ENCODE results near the gene SAMD4B.

Gene SAMD4B

GRCh38 chr19:39380521-39381502 is 38.6 kb downstream of the SAMD4B start:
- Histone ChIP-seq H3K36me3 (ENCODE audit: control insufficient read depth, insufficient read depth, low read length) (peaks cover 67% of the 10 kb centered on the region), H3K4me1 (ENCODE audit: control insufficient read depth, insufficient read depth, low read length) (no peaks in the 10 kb centered on the region), H3K27ac (ENCODE audit: insufficient read depth, low read depth, low read length, poor library complexity, severe bottlenecking) (no peak overlapping the region), H3K9me3 (ENCODE audit: control insufficient read depth, low read length) (no peaks in the 10 kb centered on the region), H3K4me3 (ENCODE audit: insufficient read depth, low read depth, low read length) (no peak overlapping the region), H3K27me3 (ENCODE audit: control insufficient read depth, insufficient read depth, low read length, poor library complexity, severe bottlenecking) (no peaks in the 10 kb centered on the region)
- 94 to 96% methylated on average over 17 of the region's 17 CpGs for WGBS, 2 experiments

- Histone ChIP-seq H3K4me3 (ENCODE audit: insufficient read depth, low read depth, low read length) (no peak overlapping the region), H3K4me1 (ENCODE audit: control insufficient read depth, insufficient read depth, low read length) (no peaks in the 10 kb centered on the region), H3K9me3 (ENCODE audit: control insufficient read depth, low read length) (no peaks in the 10 kb centered on the region), H3K27me3 (ENCODE audit: control insufficient read depth, insufficient read depth, low read length, poor library complexity, severe bottlenecking) (no peaks in the 10 kb centered on the region), H3K36me3 (ENCODE audit: control insufficient read depth, insufficient read depth, low read length) (peaks cover 61% of the 10 kb centered on the region), H3K27ac (ENCODE audit: insufficient read depth, low read depth, low read length, poor library complexity, severe bottlenecking) (no peak overlapping the region)
- WGBS, 2 experiments, result 93 to 94% methylated on average over 10 of the region's 10 CpGs
Measured at GRCh38 chr19:39381910-39382611, 39.8 kb downstream of the SAMD4B start.

GRCh38 chr19:39382991-39383828 is 41.0 kb downstream of the SAMD4B start:
- Histone ChIP-seq H3K27ac (ENCODE audit: insufficient read depth, low read depth, low read length, poor library complexity, severe bottlenecking) (no peak overlapping the region), H3K27me3 (ENCODE audit: control insufficient read depth, insufficient read depth, low read length, poor library complexity, severe bottlenecking) (no peaks in the 10 kb centered on the region), H3K4me1 (ENCODE audit: control insufficient read depth, insufficient read depth, low read length) (no peaks in the 10 kb centered on the region), H3K4me3 (ENCODE audit: insufficient read depth, low read depth, low read length) (no peak overlapping the region), H3K9me3 (ENCODE audit: control insufficient read depth, low read length) (no peaks in the 10 kb centered on the region), H3K36me3 (ENCODE audit: control insufficient read depth, insufficient read depth, low read length) (peaks cover 56% of the 10 kb centered on the region)
- WGBS, 2 experiments, result 92 to 93% methylated on average over 18 of the region's 18 CpGs

- no peak overlapping the region for H3K27ac ChIP-seq (ENCODE audit: insufficient read depth, low read depth, low read length, poor library complexity, severe bottlenecking)
- peaks cover 53% of the 10 kb centered on the region for H3K36me3 ChIP-seq (ENCODE audit: control insufficient read depth, insufficient read depth, low read length)
- no peaks in the 10 kb centered on the region for H3K4me1 ChIP-seq (ENCODE audit: control insufficient read depth, insufficient read depth, low read length)
- WGBS, 2 experiments, result 78 to 88% methylated on average over 9 of the region's 9 CpGs
- no peaks in the 10 kb centered on the region for H3K27me3 ChIP-seq (ENCODE audit: control insufficient read depth, insufficient read depth, low read length, poor library complexity, severe bottlenecking)
- H3K4me3 ChIP-seq (ENCODE audit: insufficient read depth, low read depth, low read length), result no peak overlapping the region
- H3K9me3 ChIP-seq (ENCODE audit: control insufficient read depth, low read length), result no peaks in the 10 kb centered on the region
Measured at GRCh38 chr19:39384839-39385568, 42.8 kb downstream of the SAMD4B start.

GRCh38 chr19:39385629-39386411 is 43.6 kb downstream of the SAMD4B start:
- Histone ChIP-seq H3K4me3 (ENCODE audit: insufficient read depth, low read depth, low read length) (no peak overlapping the region), H3K27ac (ENCODE audit: insufficient read depth, low read depth, low read length, poor library complexity, severe bottlenecking) (no peak overlapping the region), H3K9me3 (ENCODE audit: control insufficient read depth, low read length) (no peaks in the 10 kb centered on the region), H3K4me1 (ENCODE audit: control insufficient read depth, insufficient read depth, low read length) (no peaks in the 10 kb centered on the region), H3K36me3 (ENCODE audit: control insufficient read depth, insufficient read depth, low read length) (peaks cover 46% of the 10 kb centered on the region), H3K27me3 (ENCODE audit: control insufficient read depth, insufficient read depth, low read length, poor library complexity, severe bottlenecking) (no peaks in the 10 kb centered on the region)
- WGBS, 2 experiments, result 91 to 93% methylated on average over 20 of the region's 20 CpGs

- Histone ChIP-seq H3K4me1 (ENCODE audit: control insufficient read depth, insufficient read depth, low read length) (no peaks in the 10 kb centered on the region), H3K36me3 (ENCODE audit: control insufficient read depth, insufficient read depth, low read length) (peaks cover 41% of the 10 kb centered on the region), H3K4me3 (ENCODE audit: insufficient read depth, low read depth, low read length) (no peak overlapping the region), H3K27me3 (ENCODE audit: control insufficient read depth, insufficient read depth, low read length, poor library complexity, severe bottlenecking) (no peaks in the 10 kb centered on the region), H3K27ac (ENCODE audit: insufficient read depth, low read depth, low read length, poor library complexity, severe bottlenecking) (no peak overlapping the region), H3K9me3 (ENCODE audit: control insufficient read depth, low read length) (no peaks in the 10 kb centered on the region)
- WGBS, 2 experiments, result 94 to 97% methylated on average over 6 to 7 of the region's 7 CpGs
Measured at GRCh38 chr19:39386557-39386956, 44.3 kb downstream of the SAMD4B start.

GRCh38 chr19:39388657-39389056 is 46.4 kb downstream of the SAMD4B start:
- H3K36me3 ChIP-seq (ENCODE audit: control insufficient read depth, insufficient read depth, low read length), result peaks cover 34% of the 10 kb centered on the region
- no peak overlapping the region for H3K27ac ChIP-seq (ENCODE audit: insufficient read depth, low read depth, low read length, poor library complexity, severe bottlenecking)
- H3K4me1 ChIP-seq (ENCODE audit: control insufficient read depth, insufficient read depth, low read length), result peaks cover 4% of the 10 kb centered on the region
- 93 to 95% methylated on average over 5 of the region's 5 CpGs for whole genome bisulfite sequencing, 2 experiments
- H3K4me3 ChIP-seq (ENCODE audit: insufficient read depth, low read depth, low read length), result no peak overlapping the region
- H3K9me3 ChIP-seq (ENCODE audit: control insufficient read depth, low read length), result no peaks in the 10 kb centered on the region
- H3K27me3 ChIP-seq (ENCODE audit: control insufficient read depth, insufficient read depth, low read length, poor library complexity, severe bottlenecking), result no peaks in the 10 kb centered on the region

GRCh38 chr19:39389631-39390414 is 47.6 kb downstream of the SAMD4B start:
- H3K4me1 ChIP-seq (ENCODE audit: control insufficient read depth, insufficient read depth, low read length), result peaks cover 4% of the 10 kb centered on the region
- H3K4me3 ChIP-seq (ENCODE audit: insufficient read depth, low read depth, low read length), result peak overlapping the region; percentile 97
- H3K27ac ChIP-seq (ENCODE audit: insufficient read depth, low read depth, low read length, poor library complexity, severe bottlenecking), result no peak overlapping the region
- H3K27me3 ChIP-seq (ENCODE audit: control insufficient read depth, insufficient read depth, low read length, poor library complexity, severe bottlenecking), result no peaks in the 10 kb centered on the region
- WGBS, 2 experiments, result 78 to 82% methylated on average over 13 of the region's 13 CpGs
- H3K36me3 ChIP-seq (ENCODE audit: control insufficient read depth, insufficient read depth, low read length), result peaks cover 34% of the 10 kb centered on the region
- no peaks in the 10 kb centered on the region for H3K9me3 ChIP-seq (ENCODE audit: control insufficient read depth, low read length)

All from ectodermal cell (in vitro differentiated cells).